Panc1 (cell line): Measurements from ENCODE around the gene ZNF326. TPM values are rescaled to one million over a fixed set of nuclear protein-coding genes. Genes with fewer than 3 reads are reported as not detected.

ENCODE experiments used
- ATAC-seq: fragments of 200-7000 bp; cut with Tn5 transposase; 2 replicates; pipeline ENCODE4 v1.9.1; 2020; ENCODE audit warnings: mild to moderate bottlenecking, moderate library complexity
- BruUV-seq: library from RNA; stranded (reverse); fragments of 400-500 nt; replicated peaks from 2 replicates; lab custom pipeline; 2021; lab: Mats Ljungman, UMichigan
- CTCF ChIA-PET: fragments of 300-600 bp; sonication (Branson Sonifier 250); formaldehyde crosslinking; loops from one replicate; lab custom pipeline; 2022; ENCODE audit warnings: antibody characterized with exemption; lab: Charles Lee
- POLR2A ChIA-PET: fragments of 300-600 bp; sonication (Branson Sonifier 250); formaldehyde crosslinking; loops from one replicate; lab custom pipeline; 2022; ENCODE audit warnings: antibody characterized with exemption; lab: Charles Lee
- DNase-seq: peaks from one replicate; pipeline ENCODE4 v3.0.0-alpha.2; 2010; ENCODE audit warnings: low read depth, low spot score
- H3K27ac ChIP-seq: 2 replicates; pipeline ENCODE4 v1.5.1; 2011; ENCODE audit warnings: mild to moderate bottlenecking, low read length, inconsistent platforms
- H3K27me3 ChIP-seq: fragments of 200-500 bp; sonication (Bioruptor generic); 2 replicates; pipeline ENCODE4 v1.6.0; 2014; ENCODE audit warnings: low read length, inconsistent platforms; ENCODE audit not compliant: control insufficient read depth, insufficient read depth
- H3K36me3 ChIP-seq: fragments of 200-500 bp; sonication (Bioruptor generic); 2 replicates; pipeline ENCODE4 v1.5.1; 2014; ENCODE audit warnings: inconsistent platforms, mild to moderate bottlenecking, low read length, moderate library complexity; ENCODE audit not compliant: control insufficient read depth, insufficient read depth
- H3K4me1 ChIP-seq: 2 replicates; pipeline ENCODE4 v1.5.1; 2011; ENCODE audit warnings: inconsistent platforms, mild to moderate bottlenecking, low read length, moderate library complexity; ENCODE audit not compliant: control insufficient read depth, insufficient read depth
- H3K4me3 ChIP-seq, 2 experiments: 2 replicates each; pipeline ENCODE4 v1.5.1; 2011 to 2012; ENCODE audit warnings: low read depth in 2 of 2, low read length in 2 of 2, mild to moderate bottlenecking in 2 of 2, inconsistent platforms in 1 of 2, moderate library complexity in 1 of 2
- H3K9me3 ChIP-seq: fragments of 200-500 bp; sonication (Bioruptor generic); 2 replicates; pipeline ENCODE4 v1.5.1; 2014; ENCODE audit warnings: low read depth, mild to moderate bottlenecking, inconsistent platforms, low read length, moderate library complexity; ENCODE audit not compliant: control insufficient read depth, insufficient read depth
- CTCF ChIP-seq: fragments of 450-650 bp; IDR thresholded peaks from 2 replicates; pipeline ENCODE4 v1.5.1; 2017; ENCODE audit warnings: mild to moderate bottlenecking
- POLR2AphosphoS5 ChIP-seq: IDR thresholded peaks from 2 replicates; pipeline ENCODE4 v1.6.1; 2012; ENCODE audit warnings: mild to moderate bottlenecking, low read depth, low read length, moderate library complexity
- REST ChIP-seq, 2 experiments: IDR thresholded peaks; 2 replicates each; pipeline ENCODE4 v1.6.1; 2011 to 2012; ENCODE audit warnings: low read depth in 2 of 2, control low read depth in 1 of 2, low read length in 1 of 2, mild to moderate bottlenecking in 1 of 2, moderate library complexity in 1 of 2; ENCODE audit not compliant: insufficient read depth in 1 of 2
- SIN3A ChIP-seq: IDR thresholded peaks from 2 replicates; pipeline ENCODE4 v1.6.1; 2012; ENCODE audit warnings: low read depth, mild to moderate bottlenecking, low read length, moderate library complexity, borderline replicate concordance; ENCODE audit not compliant: insufficient read depth
- TCF7L2 ChIP-seq: IDR thresholded peaks from 2 replicates; pipeline ENCODE4 v1.6.1; 2011; ENCODE audit warnings: mild to moderate bottlenecking, low read depth, low read length, inconsistent platforms
- in situ Hi-C: cut with HindIII; loops from 2 replicates; pipeline ENCODE4 v1.10.0; 2016; ENCODE audit warnings: low sequenced_read_pairs, low pct_unique_long_range_greater_than_20kb
- intact Hi-C: fragments of 100-400 bp; cut with micrococcal nuclease; formaldehyde crosslinking; loops from one replicate; pipeline ENCODE4 v1.10.0; 2022; ENCODE audit not compliant: unreplicated experiment
- total RNA-seq: library from RNA; stranded (reverse); gene quantifications from one replicate; pipeline ENCODE4 v1.2.1, GENCODE V29; 2021; ENCODE audit not compliant: unreplicated experiment

Gene ZNF326
- total RNA-seq, 1 experiment from 2014 or later = 19.7 TPM

- Histone ChIP-seq H3K4me3 (no peak overlapping the region), H3K27ac (no peak overlapping the region), H3K9me3 (no peaks in the 10 kb centered on the region), H3K27me3 (no peaks in the 10 kb centered on the region), H3K4me1 (no peaks in the 10 kb centered on the region), H3K36me3 (no peaks in the 10 kb centered on the region)
- in situ Hi-C loops (no loop called here), intact Hi-C loops (no loop called here)
- no peak for ATAC-seq
- no TSS peak for BruUV-seq
- DNase-seq = no peak
- CTCF ChIA-PET = no interaction called here
- TF ChIP-seq CTCF (no peak), TCF7L2 (no peak), REST (IDR thresholded peaks at IDR 0.05; ENCODE audit: insufficient read depth in 1 of 2, low read depth in 2 of 2, low read length in 1 of 2) (no peak), POLR2AphosphoS5 (no peak), SIN3A (no peak)
- POLR2A ChIA-PET = interaction anchor here (0.6 kb wide), 1 partner anchor 26 kb away, joined by 16 read pairs; no protein-coding TSS in a partner anchor
Observed at GRCh38 chr1:89946532-89946931, 48.4 kb upstream of the ZNF326 start.

DNA sequence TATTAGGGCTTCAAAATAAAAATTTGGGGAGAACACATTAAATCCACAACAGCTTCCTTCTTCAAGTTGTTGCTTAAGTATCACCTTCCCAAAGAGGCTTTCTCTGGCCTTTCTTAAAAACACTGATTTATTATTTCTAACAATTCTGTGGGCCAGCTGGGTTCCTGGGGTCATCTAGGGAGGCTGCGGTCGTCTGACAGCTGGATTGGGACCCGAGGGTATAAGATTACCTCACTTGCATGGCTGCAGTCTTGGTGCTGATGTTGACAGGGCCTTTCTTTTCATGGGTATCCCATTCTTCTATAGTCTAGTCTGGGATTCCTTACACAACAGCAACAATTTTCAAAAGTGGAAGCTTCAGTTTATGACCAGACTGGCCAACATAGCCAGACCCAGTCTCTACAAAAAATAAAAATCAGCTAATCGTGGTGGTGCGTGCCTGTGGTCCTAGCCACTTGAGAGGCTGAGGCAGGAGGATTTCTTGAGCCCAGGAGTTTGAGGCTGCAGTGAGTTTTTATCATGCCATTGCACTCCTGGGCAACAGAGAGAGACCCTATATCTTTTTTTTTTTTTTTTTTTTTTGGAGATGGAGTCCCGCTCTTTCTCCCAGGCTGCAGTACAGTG is 46.1 kb upstream of the ZNF326 start:
- in situ Hi-C loops = no loop called here
- no peak for TF ChIP-seq SIN3A
- no peak for TF ChIP-seq REST (IDR thresholded peaks at IDR 0.05; ENCODE audit: insufficient read depth in 1 of 2, low read depth in 2 of 2, low read length in 1 of 2)
- no peak for TF ChIP-seq TCF7L2
- no peak for TF ChIP-seq POLR2AphosphoS5
- no peak for TF ChIP-seq CTCF
- no peak for ATAC-seq
- no peak for DNase-seq
- intact Hi-C loops = no loop called here
- ChIA-PET CTCF (no interaction called here), POLR2A (no interaction called here)
- BruUV-seq = no TSS peak
- Histone ChIP-seq H3K9me3 (no peaks in the 10 kb centered on the region), H3K36me3 (no peaks in the 10 kb centered on the region), H3K27me3 (no peaks in the 10 kb centered on the region), H3K4me3 (no peak overlapping the region), H3K27ac (no peak overlapping the region), H3K4me1 (no peaks in the 10 kb centered on the region)
